PC-9 (cell line): ENCODE measurements around the gene HCN4. TPM values are rescaled to one million over a fixed set of nuclear protein-coding genes. Genes with fewer than 3 reads are reported as not detected.

ENCODE experiments used
- BruUV-seq: library from RNA; stranded (reverse); fragments of 400-500 nt; replicated peaks from 2 replicates; lab custom pipeline; 2021; lab: Mats Ljungman, UMichigan
- CTCF ChIA-PET: fragments of 300-600 bp; sonication (Branson Sonifier 250); formaldehyde crosslinking; loops from one replicate; lab custom pipeline; 2022; ENCODE audit warnings: antibody characterized with exemption; lab: Charles Lee
- POLR2A ChIA-PET: fragments of 300-600 bp; sonication (Branson Sonifier 250); formaldehyde crosslinking; loops from one replicate; lab custom pipeline; 2022; ENCODE audit warnings: antibody characterized with exemption; ENCODE audit not compliant: unreplicated experiment; lab: Charles Lee
- DNase-seq, 2 experiments: peaks; one replicate each; pipeline versions ENCODE4 v3.0.0 to v3.0.0-alpha.2; 2015 to 2022; ENCODE audit warnings: mixed read lengths in 1 of 2
- H2AFZ ChIP-seq: fragments of 200-600 bp; sonication (generic); 2 replicates; pipeline ENCODE4 v1.8.1; 2017; ENCODE audit warnings: antibody characterized with exemption
- H3F3A ChIP-seq: fragments of 200-600 bp; sonication (generic); 2 replicates; pipeline ENCODE4 v1.8.1; 2017; ENCODE audit warnings: antibody characterized with exemption, mild to moderate bottlenecking, low read depth; ENCODE audit not compliant: insufficient read depth
- H3K27ac ChIP-seq: fragments of 200-600 bp; sonication (generic); 2 replicates; pipeline ENCODE4 v1.6.1; 2016; ENCODE audit warnings: mixed run types
- H3K27me3 ChIP-seq: fragments of 200-600 bp; sonication (generic); 2 replicates; pipeline ENCODE4 v1.6.1; 2016; ENCODE audit warnings: low read depth, mixed run types; ENCODE audit not compliant: insufficient read depth
- H3K36me3 ChIP-seq: fragments of 200-600 bp; sonication (generic); 2 replicates; pipeline ENCODE4 v1.6.1; 2016; ENCODE audit warnings: low read depth, mixed run types
- H3K4me1 ChIP-seq: fragments of 200-600 bp; sonication (generic); replicated peaks from 2 replicates; pipeline ENCODE4 v1.6.1; 2016; ENCODE audit warnings: mixed run types; ENCODE audit not compliant: insufficient read depth
- H3K4me2 ChIP-seq: fragments of 200-600 bp; sonication (generic); 2 replicates; pipeline ENCODE4 v1.6.1; 2017; ENCODE audit warnings: mixed run types
- H3K4me3 ChIP-seq: fragments of 200-600 bp; sonication (generic); 2 replicates; pipeline ENCODE4 v1.6.1; 2016; ENCODE audit warnings: mixed run types
- H3K79me2 ChIP-seq: fragments of 200-600 bp; sonication (generic); 2 replicates; pipeline ENCODE4 v1.6.1; 2017; ENCODE audit warnings: low read depth, mixed run types
- H3K9me2 ChIP-seq: fragments of 200-600 bp; sonication (generic); 2 replicates; pipeline ENCODE4 v1.8.1; 2017; ENCODE audit warnings: mild to moderate bottlenecking; ENCODE audit not compliant: insufficient read depth
- H3K9me3 ChIP-seq: fragments of 200-600 bp; sonication (generic); 2 replicates; pipeline ENCODE4 v1.8.1; 2016; ENCODE audit warnings: low read depth; ENCODE audit not compliant: insufficient read depth
- H4K20me1 ChIP-seq: fragments of 200-600 bp; sonication (generic); 2 replicates; pipeline ENCODE4 v1.8.1; 2017; ENCODE audit not compliant: insufficient read depth
- CTCF ChIP-seq: fragments of 200-600 bp; sonication (generic); conservative IDR thresholded peaks from 2 replicates; pipeline ENCODE4 v1.6.1; 2017; ENCODE audit warnings: mixed run types, antibody characterized with exemption, mild to moderate bottlenecking, moderate library complexity
- EZH2 ChIP-seq: fragments of 200-600 bp; sonication (generic); IDR thresholded peaks from 2 replicates; pipeline ENCODE4 v1.8.0; 2017; ENCODE audit warnings: antibody characterized with exemption, low read depth
- intact Hi-C: fragments of 100-400 bp; cut with micrococcal nuclease; formaldehyde crosslinking; loops from one replicate; pipeline ENCODE4 v1.10.0; 2022; ENCODE audit not compliant: unreplicated experiment
- total RNA-seq: library from RNA; stranded (reverse); gene quantifications from 2 replicates; pipeline ENCODE4 v1.2.3, GENCODE V29; 2021

Gene HCN4
- total RNA-seq, 1 experiment from 2014 or later: not detected

GRCh38 chr15:73325191-73325861 is 43.4 kb downstream of the HCN4 start:
- H3F3A ChIP-seq: no peaks in the 10 kb centered on the region
- H3K27ac ChIP-seq: no peak overlapping the region
- POLR2A ChIA-PET: no interaction called here
- BruUV-seq: no TSS peak
- H2AFZ ChIP-seq: no peak overlapping the region
- H3K4me2 ChIP-seq: no peak overlapping the region
- H3K9me2 ChIP-seq: no peaks in the 10 kb centered on the region
- H3K36me3 ChIP-seq: no peaks in the 10 kb centered on the region
- H3K79me2 ChIP-seq: no peaks in the 10 kb centered on the region
- peaks cover 2% of the 10 kb centered on the region; the same call in 1 of the 2 replicates for H3K27me3 ChIP-seq
- no peak overlapping the region for H3K4me3 ChIP-seq
- intact Hi-C loops: no loop called here
- no peaks in the 10 kb centered on the region for H3K9me3 ChIP-seq
- no peak for DNase-seq
- CTCF ChIA-PET: no interaction called here
- H4K20me1 ChIP-seq: no peaks in the 10 kb centered on the region
- H3K4me1 ChIP-seq: no peaks in the 10 kb centered on the region
- TF ChIP-seq CTCF: no peak
- TF ChIP-seq EZH2: no peak

GRCh38 chr15:73324496-73325170 is 44.1 kb downstream of the HCN4 start:
- no peaks in the 10 kb centered on the region for H3K9me2 ChIP-seq
- no peak for DNase-seq
- intact Hi-C loops: no loop called here
- no peaks in the 10 kb centered on the region for H3F3A ChIP-seq
- TF ChIP-seq EZH2: no peak
- TF ChIP-seq CTCF: no peak
- no peak overlapping the region for H3K4me3 ChIP-seq
- no peaks in the 10 kb centered on the region for H3K9me3 ChIP-seq
- no peaks in the 10 kb centered on the region for H3K79me2 ChIP-seq
- H3K4me1 ChIP-seq: no peaks in the 10 kb centered on the region
- H4K20me1 ChIP-seq: no peaks in the 10 kb centered on the region
- H2AFZ ChIP-seq: no peak overlapping the region
- H3K36me3 ChIP-seq: no peaks in the 10 kb centered on the region
- H3K4me2 ChIP-seq: no peak overlapping the region
- POLR2A ChIA-PET: no interaction called here
- CTCF ChIA-PET: no interaction called here
- H3K27ac ChIP-seq: no peak overlapping the region
- H3K27me3 ChIP-seq: peaks cover 2% of the 10 kb centered on the region; the same call in 1 of the 2 replicates
- BruUV-seq: no TSS peak

GRCh38 chr15:73323956-73324355 is 44.8 kb downstream of the HCN4 start:
- H4K20me1 ChIP-seq: no peaks in the 10 kb centered on the region
- CTCF ChIA-PET: no interaction called here
- no TSS peak for BruUV-seq
- no peak overlapping the region for H3K4me2 ChIP-seq
- H3K27me3 ChIP-seq: 0 out of 2 replicates have a peak, but pooled peaks cover 2% of the 10 kb centered on the region
- intact Hi-C loops: no loop called here
- no peak overlapping the region for H3K4me3 ChIP-seq
- H3K36me3 ChIP-seq: no peaks in the 10 kb centered on the region
- H3K4me1 ChIP-seq: no peaks in the 10 kb centered on the region
- no peaks in the 10 kb centered on the region for H3K9me2 ChIP-seq
- no peaks in the 10 kb centered on the region for H3K9me3 ChIP-seq
- no peaks in the 10 kb centered on the region for H3F3A ChIP-seq
- TF ChIP-seq CTCF: no peak
- DNase-seq: no peak
- H2AFZ ChIP-seq: no peak overlapping the region
- POLR2A ChIA-PET: no interaction called here
- no peaks in the 10 kb centered on the region for H3K79me2 ChIP-seq
- no peak overlapping the region for H3K27ac ChIP-seq
